H1 (cell line): ENCODE results near the gene CORO2B. TPM values are rescaled to one million over a fixed set of nuclear protein-coding genes. Genes with fewer than 3 reads are reported as not detected.

Source experiments
- CTCF ChIA-PET: fragments of 300-600 bp; sonication (Branson Sonifier 250); formaldehyde crosslinking; loops from one replicate; lab custom pipeline; 2021; ENCODE audit not compliant: partially characterized antibody; lab: Charles Lee
- POLR2A ChIA-PET: fragments of 300-600 bp; sonication (Branson Sonifier 250); formaldehyde crosslinking; loops from one replicate; lab custom pipeline; 2021; ENCODE audit warnings: inconsistent platforms; ENCODE audit not compliant: partially characterized antibody; lab: Charles Lee
- DNase-seq, 2 experiments: peaks; one replicate each; pipeline versions ENCODE4 v3.0.0 to v3.0.0-alpha.2; 2010 to 2022; ENCODE audit warnings: low spot score in 2 of 2, low read depth in 1 of 2, mixed read lengths in 1 of 2
- FAIRE-seq: peaks from 2 replicates; lab custom pipeline; 2011; peaks lifted over from hg19 to GRCh38; lab: Jason Lieb, UNC
- H2AFZ ChIP-seq: 2 replicates; pipeline ENCODE4 v1.8.1; 2012; ENCODE audit warnings: low read length, inconsistent platforms
- H2AK5ac ChIP-seq: 2 replicates; pipeline ENCODE4 v1.6.1; 2013; ENCODE audit warnings: low read depth, low read length
- H2BK120ac ChIP-seq: replicated peaks from 2 replicates; pipeline ENCODE3; 2013; ENCODE audit warnings: low read depth, low read length, inconsistent platforms
- H2BK12ac ChIP-seq: 2 replicates; pipeline ENCODE4 v1.6.1; 2013; ENCODE audit warnings: low read depth, low read length
- H2BK15ac ChIP-seq: 2 replicates; pipeline ENCODE4 v1.6.1; 2013; ENCODE audit warnings: low read length
- H2BK20ac ChIP-seq: 2 replicates; pipeline ENCODE4 v1.6.1; 2013; ENCODE audit warnings: low read length
- H2BK5ac ChIP-seq: 2 replicates; pipeline ENCODE4 v1.6.1; 2013; ENCODE audit warnings: low read depth, low read length
- H3K14ac ChIP-seq: 2 replicates; pipeline ENCODE4 v1.6.1; 2013; ENCODE audit warnings: inconsistent platforms; ENCODE audit not compliant: insufficient read length
- H3K18ac ChIP-seq: 2 replicates; pipeline ENCODE4 v1.6.1; 2013; ENCODE audit warnings: low read length; ENCODE audit errors: extremely low read depth
- H3K23ac ChIP-seq: 2 replicates; pipeline ENCODE4 v1.6.1; 2013; ENCODE audit warnings: inconsistent platforms; ENCODE audit not compliant: insufficient read length
- H3K23me2 ChIP-seq: 2 replicates; pipeline ENCODE4 v1.6.1; 2013; ENCODE audit warnings: low read depth, low read length
- H3K27ac ChIP-seq: 2 replicates; pipeline ENCODE4 v1.6.1; 2011; ENCODE audit warnings: low read depth, low read length, inconsistent platforms
- H3K27me3 ChIP-seq, 4 experiments: replicated peaks in 1 of 4; 1 replicate in 1 of 4; 2 replicates in 3 of 4; pipeline versions ENCODE4 v1.6.1 to v1.8.1; 2011 to 2013; ENCODE audit warnings: low read length in 3 of 4, mild to moderate bottlenecking in 3 of 4, inconsistent platforms in 2 of 4, mixed read lengths in 2 of 4, moderate library complexity in 1 of 4; ENCODE audit not compliant: control insufficient read depth in 3 of 4, insufficient read depth in 3 of 4; ENCODE audit errors: extremely low read depth in 1 of 4
- H3K36me3 ChIP-seq, 4 experiments: 2 replicates each; pipeline versions ENCODE4 v1.6.1 to v1.8.1; 2011 to 2013; ENCODE audit warnings: mild to moderate bottlenecking in 4 of 4, low read length in 3 of 4, moderate library complexity in 2 of 4, control low read depth in 1 of 4, inconsistent platforms in 1 of 4; ENCODE audit not compliant: insufficient read depth in 4 of 4, control insufficient read depth in 2 of 4
- H3K4ac ChIP-seq: replicated peaks from 2 replicates; pipeline ENCODE3; 2013; ENCODE audit warnings: low read length, low read depth, mixed read lengths, inconsistent platforms; ENCODE audit not compliant: insufficient read length
- H3K4me1 ChIP-seq, 4 experiments: replicated peaks in 1 of 4; 1 replicate in 1 of 4; 2 replicates in 3 of 4; pipeline versions ENCODE4 v1.6.1 to v1.8.1; 2011 to 2013; ENCODE audit warnings: low read length in 3 of 4, inconsistent platforms in 2 of 4, mixed read lengths in 1 of 4; ENCODE audit not compliant: insufficient read depth in 4 of 4, control insufficient read depth in 3 of 4
- H3K4me2 ChIP-seq, 2 experiments: 2 replicates each; pipeline versions ENCODE4 v1.6.1 to v1.8.1; 2011 to 2013; ENCODE audit warnings: low read depth in 2 of 2, low read length in 2 of 2, control low read depth in 1 of 2, inconsistent platforms in 1 of 2, mild to moderate bottlenecking in 1 of 2; ENCODE audit not compliant: insufficient read depth in 1 of 2
- H3K4me3 ChIP-seq, 4 experiments: fragments of 200-600, 300-600 bp in 1 of 4; sonication (generic), shearing (Covaris generic), sonication (Bioruptor Twin) in 1 of 4; 2 replicates each; pipeline versions ENCODE4 v1.5.1 to v1.8.1; 2011 to 2016; ENCODE audit warnings: low read length in 4 of 4, low read depth in 3 of 4, control low read depth in 2 of 4, inconsistent platforms in 2 of 4, mild to moderate bottlenecking in 2 of 4, mixed read lengths in 1 of 4, moderate library complexity in 1 of 4; ENCODE audit not compliant: insufficient read depth in 2 of 4; ENCODE audit errors: extremely low read depth in 1 of 4
- H3K56ac ChIP-seq: replicated peaks from 2 replicates; pipeline ENCODE3; 2013; ENCODE audit warnings: low read depth, mild to moderate bottlenecking, mixed read lengths, low read length, inconsistent platforms; ENCODE audit not compliant: insufficient read length
- H3K79me1 ChIP-seq: 2 replicates; pipeline ENCODE4 v1.6.1; 2013; ENCODE audit warnings: low read depth, low read length, control low read depth
- H3K79me2 ChIP-seq, 2 experiments: 2 replicates each; pipeline versions ENCODE4 v1.6.1 to v1.8.1; 2012 to 2013; ENCODE audit warnings: low read length in 2 of 2, mild to moderate bottlenecking in 2 of 2, inconsistent platforms in 1 of 2; ENCODE audit not compliant: insufficient read depth in 2 of 2, control insufficient read depth in 1 of 2
- H3K9ac ChIP-seq, 4 experiments: replicated peaks in 1 of 4; 1 replicate in 1 of 4; 2 replicates in 3 of 4; pipeline versions ENCODE4 v1.6.1 to v1.8.1; 2011 to 2013; ENCODE audit warnings: low read depth in 3 of 4, low read length in 3 of 4, control low read depth in 2 of 4, mild to moderate bottlenecking in 2 of 4, moderate library complexity in 2 of 4, inconsistent platforms in 1 of 4; ENCODE audit errors: extremely low read depth in 1 of 4
- H3K9me3 ChIP-seq, 2 experiments: 2 replicates each; pipeline versions ENCODE4 v1.6.1 to v1.8.1; 2012 to 2013; ENCODE audit warnings: mild to moderate bottlenecking in 2 of 2, moderate library complexity in 2 of 2, control low read depth in 1 of 2, inconsistent platforms in 1 of 2, low read depth in 1 of 2, low read length in 1 of 2, mixed read lengths in 1 of 2; ENCODE audit not compliant: insufficient read depth in 2 of 2
- H4K20me1 ChIP-seq, 2 experiments: replicated peaks in 1 of 2; 2 replicates each; pipeline versions ENCODE3 to v1.8.1; 2011 to 2013; ENCODE audit warnings: inconsistent platforms in 2 of 2, low read length in 2 of 2, mild to moderate bottlenecking in 1 of 2; ENCODE audit not compliant: insufficient read depth in 2 of 2, control insufficient read depth in 1 of 2
- H4K5ac ChIP-seq: 2 replicates; pipeline ENCODE4 v1.6.1; 2013; ENCODE audit warnings: low read length, low read depth, mixed read lengths, inconsistent platforms; ENCODE audit not compliant: insufficient read length
- H4K8ac ChIP-seq: 2 replicates; pipeline ENCODE4 v1.8.0; 2013; ENCODE audit warnings: mild to moderate bottlenecking, moderate library complexity, low read length, inconsistent platforms; ENCODE audit not compliant: insufficient read depth; ENCODE audit errors: extremely low read depth
- H4K91ac ChIP-seq: replicated peaks from 2 replicates; pipeline ENCODE3; 2013; ENCODE audit warnings: low read length, mixed read lengths, inconsistent platforms; ENCODE audit not compliant: insufficient read length
- BCL11A ChIP-seq, 2 experiments: IDR thresholded peaks; one replicate each; pipeline ENCODE4 v1.6.1; 2011; ENCODE audit warnings: low read depth in 2 of 2, low read length in 2 of 2, mild to moderate bottlenecking in 2 of 2
- CBX5 ChIP-seq: fragments of 300-800, 300-1000 bp; sonication (generic); IDR thresholded peaks from 2 replicates; pipeline ENCODE4 v1.7.1; 2016; ENCODE audit warnings: antibody characterized with exemption, low read length, low read depth
- CHD1 ChIP-seq: IDR thresholded peaks from 2 replicates; pipeline ENCODE4 v1.6.1; 2012; ENCODE audit warnings: low read depth, low read length, improper control_type of control experiment
- CTBP2 ChIP-seq: IDR thresholded peaks from 2 replicates; pipeline ENCODE4 v1.7.0; 2011; ENCODE audit warnings: borderline replicate concordance, mild to moderate bottlenecking, moderate library complexity, mixed read lengths, low read length; ENCODE audit not compliant: insufficient read depth, insufficient read length
- EZH2 ChIP-seq: fragments of 200-600 bp; sonication (generic); IDR thresholded peaks from 2 replicates; pipeline ENCODE4 v1.7.1; 2012; ENCODE audit warnings: low read depth, mild to moderate bottlenecking, moderate library complexity, low read length, inconsistent platforms; ENCODE audit not compliant: severe bottlenecking
- KDM4A ChIP-seq: IDR thresholded peaks from one replicate; pipeline ENCODE4 v1.7.1; 2012; ENCODE audit warnings: low read depth, mild to moderate bottlenecking, moderate library complexity, low read length, inconsistent platforms; ENCODE audit not compliant: severe bottlenecking
- NRF1 ChIP-seq: IDR thresholded peaks from 2 replicates; pipeline ENCODE4 v1.6.1; 2011; ENCODE audit warnings: mild to moderate bottlenecking, low read depth, low read length, improper control_type of control experiment
- POLR2A ChIP-seq, 2 experiments: IDR thresholded peaks; 1 replicate in 1 of 2; 2 replicates in 1 of 2; pipeline ENCODE4 v1.6.1; 2011; ENCODE audit warnings: low read depth in 2 of 2, low read length in 2 of 2, mild to moderate bottlenecking in 2 of 2; ENCODE audit errors: control extremely low read depth in 1 of 2
- RXRA ChIP-seq: IDR thresholded peaks from 2 replicates; pipeline ENCODE4 v1.6.1; 2011; ENCODE audit warnings: low read depth, mild to moderate bottlenecking, low read length, moderate library complexity; ENCODE audit not compliant: insufficient read depth
- SAP30 ChIP-seq: fragments of 300-600 bp; sonication (generic); IDR thresholded peaks from 2 replicates; pipeline ENCODE4 v1.7.1; 2012; ENCODE audit warnings: low read length, moderate library complexity, mild to moderate bottlenecking, inconsistent platforms; ENCODE audit not compliant: insufficient read depth, insufficient replicate concordance
- SP1 ChIP-seq: IDR thresholded peaks from 2 replicates; pipeline ENCODE4 v1.6.1; 2011; ENCODE audit warnings: low read depth, low read length
- TAF1 ChIP-seq: IDR thresholded peaks from 2 replicates; pipeline ENCODE4 v1.6.1; 2011; ENCODE audit warnings: mild to moderate bottlenecking, low read depth, low read length
- TEAD4 ChIP-seq: IDR thresholded peaks from 2 replicates; pipeline ENCODE4 v1.6.1; 2012; ENCODE audit warnings: low read depth, low read length, inconsistent platforms, mixed read lengths
- YY1 ChIP-seq: IDR thresholded peaks from 2 replicates; pipeline ENCODE4 v1.6.1; 2011; ENCODE audit warnings: low read depth, mild to moderate bottlenecking, low read length
- ZNF274 ChIP-seq: IDR thresholded peaks from 2 replicates; pipeline ENCODE4 v1.7.0; 2012; ENCODE audit warnings: low read length, borderline replicate concordance; ENCODE audit errors: extremely low read depth
- WGBS, 2 experiments: shearing (Covaris generic) in 1 of 2; methylation state at CpG; one replicate each; pipeline versions ENCODE4 v1.1.6 to v1.1.7; 2013 to 2015; ENCODE audit warnings: low lambda C conversion rate in 2 of 2, mixed read lengths in 2 of 2, inconsistent platforms in 1 of 2, low coverage in 1 of 2, missing lambda C conversion rate in 1 of 2; ENCODE audit not compliant: insufficient replicate concordance in 2 of 2, insufficient coverage in 1 of 2, insufficient read length in 1 of 2; ENCODE audit errors: extremely low coverage in 1 of 2, missing lambda C conversion rate in 1 of 2; 5-methylcytosine and 5-hydroxymethylcytosine counted together
- polyA plus RNA-seq, 7 experiments: library from polyadenylated mRNA; depleted of rRNA in 3 of 7; stranded (reverse) in 5 of 7; unstranded in 2 of 7; fragments of >200 nt in 5 of 7; fragments of 200-250 nt in 2 of 7; gene quantifications; 1 replicate in 5 of 7; 2 replicates in 1 of 7; 4 replicates in 1 of 7; pipeline versions ENCODE4 v1.2.1 to v1.2.3, GENCODE V29; 2011 to 2013; ENCODE audit warnings: missing spikeins in 2 of 7, mixed read lengths in 2 of 7
- total RNA-seq: library from RNA; stranded (reverse); fragmentation: NEBNext Ultra II Directional; extraction: Animal tissue kit (Norgen Biotek cat#: 25700); gene quantifications from 2 replicates; pipeline ENCODE4 v1.2.1, GENCODE V29; 2021

Gene CORO2B
- total and polyA plus RNA-seq, 2 of the 8 experiments (the other 6 are each of a cell fraction or from before 2014, with no cell fraction given), result 3.4 to 6.7 TPM

GRCh38 chr15:68597581-68597980, 18.8 kb downstream of the CORO2B start:
- H3K27me3 ChIP-seq, result no peaks in the 10 kb centered on the region; a peak in 1 of 7 replicates
- H3K9ac ChIP-seq, result no peak overlapping the region
- H4K20me1 ChIP-seq, result no peaks in the 10 kb centered on the region
- no peak overlapping the region for H4K91ac ChIP-seq
- no peak overlapping the region for H3K14ac ChIP-seq
- no peak overlapping the region for H2AK5ac ChIP-seq
- no peak overlapping the region for H4K8ac ChIP-seq
- DNase-seq, result no peak
- H2BK120ac ChIP-seq, result no peak overlapping the region
- H2AFZ ChIP-seq, result no peak overlapping the region
- ChIA-PET POLR2A (interaction anchor here (1.3 kb wide), 1 partner anchor 15 kb away, joined by 3 read pairs; no protein-coding TSS in a partner anchor), CTCF (interaction anchor here (1.3 to 1.5 kb wide), 2 partner anchors 16 kb away, joined by 3 to 4 read pairs; no protein-coding TSS in a partner anchor)
- WGBS, 2 experiments, result 97% methylated on average over 4 of the region's 5 CpGs; no CpG with 5 or more reads in 1 of the 2 experiments
- H3K79me1 ChIP-seq, result no peaks in the 10 kb centered on the region
- H3K18ac ChIP-seq, result peak overlapping the region; percentile 65; the same call in 1 of the 2 replicates
- no peaks in the 10 kb centered on the region for H3K79me2 ChIP-seq
- no peak overlapping the region for H3K4me2 ChIP-seq
- FAIRE-seq, result no peak
- H3K4ac ChIP-seq, result peak overlapping the region; percentile 50
- peaks cover 5 to 43% (median 24%) of the 10 kb centered on the region in 4 experiments for H3K4me1 ChIP-seq
- H3K56ac ChIP-seq, result no peak overlapping the region
- no peak overlapping the region for H3K27ac ChIP-seq
- H2BK15ac ChIP-seq, result no peak overlapping the region
- H3K4me3 ChIP-seq, result no peak overlapping the region
- no peak overlapping the region for H2BK5ac ChIP-seq
- no peak overlapping the region for H2BK20ac ChIP-seq
- no peak overlapping the region for H4K5ac ChIP-seq
- no peaks in the 10 kb centered on the region for H3K36me3 ChIP-seq
- 0 out of 2 replicates have a peak overlapping the region, but pooled peaks have one; percentile 75 for H2BK12ac ChIP-seq
- H3K23me2 ChIP-seq, result no peaks in the 10 kb centered on the region
- no peak overlapping the region for H3K23ac ChIP-seq
- H3K9me3 ChIP-seq, result no peaks in the 10 kb centered on the region
- TF ChIP-seq YY1, result no peak
- TF ChIP-seq BCL11A (IDR thresholded peaks at IDR 0.05; ENCODE audit: low read depth in 2 of 2, low read length in 2 of 2), result no peak
- TF ChIP-seq KDM4A, result no peak
- TF ChIP-seq TEAD4, result no peak
- TF ChIP-seq POLR2A (IDR thresholded peaks at IDR 0.05; ENCODE audit: control extremely low read depth in 1 of 2, low read depth in 2 of 2, low read length in 2 of 2), result no peak
- TF ChIP-seq CBX5, result no peak
- no peak for TF ChIP-seq TAF1
- no peak for TF ChIP-seq SP1
- no peak for TF ChIP-seq CTBP2
- TF ChIP-seq EZH2, result no peak
- TF ChIP-seq SAP30, result no peak
- no peak for TF ChIP-seq NRF1
- TF ChIP-seq CHD1, result no peak
- TF ChIP-seq ZNF274, result no peak
- no peak for TF ChIP-seq RXRA
